ENCODE measurements around the gene BABAM2. TPM values are rescaled to one million over a fixed set of nuclear protein-coding genes. Genes with fewer than 3 reads are reported as not detected.

Gene BABAM2
- total RNA-seq, 3 donors from 2014 or later (not counting 1 experiment from before 2014, with no cell fraction given) = 54.6 to 66.1 (median 59.5) TPM

DNA sequence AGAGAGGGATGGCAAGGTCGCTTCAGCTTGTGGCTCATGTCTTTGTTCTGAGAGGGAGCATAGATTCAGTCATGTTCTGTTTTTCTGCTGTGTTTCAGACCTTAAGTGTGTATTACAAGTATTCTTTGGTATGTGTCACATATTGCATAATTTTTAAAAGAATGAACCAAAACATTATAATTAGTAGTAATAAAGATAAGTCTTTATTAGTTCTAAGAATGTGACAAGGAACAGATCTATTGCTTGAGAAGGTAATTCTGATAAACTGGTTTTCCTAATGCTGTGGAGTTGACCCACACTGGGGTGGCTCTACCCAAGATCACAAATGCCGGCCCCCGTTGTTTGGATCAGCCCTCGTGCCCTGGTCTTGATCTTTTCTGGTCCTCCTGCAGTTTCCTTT, 377.9 kb downstream of the BABAM2 start:
- Histone ChIP-seq H3K36me3 (ENCODE audit: control insufficient read depth, insufficient read depth, low read length) (no peaks in the 10 kb centered on the region), H3K4me1 (ENCODE audit: control insufficient read depth, insufficient read depth, low read length) (peaks cover 22% of the 10 kb centered on the region), H3K27ac (ENCODE audit: low read length) (no peak overlapping the region), H3K27me3 (ENCODE audit: control insufficient read depth, insufficient read depth, low read length) (no peaks in the 10 kb centered on the region), H3K4me3 (ENCODE audit: low read length) (no peak overlapping the region), H3K9me3 (ENCODE audit: control insufficient read depth, insufficient read depth, low read length) (no peaks in the 10 kb centered on the region)
- DNase-seq = no peak
- H3K4me1 Mint-ChIP-seq = peaks cover 46 to 54% of the 10 kb centered on the region in 2 donors
- no peak overlapping the region for H3K4me3 Mint-ChIP-seq
- 97% methylated on average over 4 of the region's 4 CpGs for WGBS (ENCODE audit: insufficient coverage)
- ATAC-seq = no peak
- no peak overlapping the region for H3K27ac Mint-ChIP-seq
- H3K27me3 Mint-ChIP-seq (ENCODE audit: low read depth in 2 of 2) = no peaks in the 10 kb centered on the region
- H3K36me3 Mint-ChIP-seq = no peaks in the 10 kb centered on the region
- TF ChIP-seq CTCF (IDR thresholded peaks at IDR 0.05) = no peak
- intact Hi-C loops (cut with micrococcal nuclease) = no loop called here
- no peaks in the 10 kb centered on the region for H3K9me3 Mint-ChIP-seq

DNA sequence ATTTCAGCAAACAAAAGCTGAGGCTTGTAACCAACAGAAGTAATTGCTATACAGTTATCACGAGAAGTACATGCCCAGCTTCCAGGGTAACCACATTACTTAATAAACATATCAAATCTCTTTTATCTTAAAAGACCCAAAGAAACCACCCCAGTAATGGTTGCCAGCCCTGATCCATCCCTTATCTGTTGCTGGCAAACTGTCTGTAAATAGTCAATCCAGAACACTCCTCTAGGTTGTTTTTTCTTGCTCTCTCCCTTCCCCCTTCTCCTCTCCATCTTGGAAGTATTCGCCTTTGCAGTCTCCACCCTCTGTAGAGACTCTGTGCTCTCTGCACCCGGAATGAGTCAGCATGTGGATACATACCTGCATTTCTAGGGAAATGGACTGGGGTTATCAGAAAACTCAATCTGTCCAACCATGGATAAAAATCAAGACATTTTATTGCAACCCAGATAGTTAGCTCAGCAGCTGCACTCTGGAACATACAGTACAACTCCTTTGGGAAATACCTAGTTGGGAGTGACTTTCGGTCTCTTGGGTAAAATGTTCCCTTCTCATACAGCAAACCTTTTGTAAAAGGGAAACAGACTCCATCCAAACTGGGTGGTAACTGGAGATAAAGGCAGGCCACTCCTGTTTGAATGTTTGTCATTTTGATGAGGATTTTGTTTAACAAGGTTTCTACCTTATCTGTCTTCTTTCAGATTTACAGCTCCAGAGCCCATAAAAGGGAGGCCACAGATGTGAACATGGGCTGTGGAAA, 378.7 kb downstream of the BABAM2 start:
- 90% methylated on average over 3 of the region's 4 CpGs for WGBS (ENCODE audit: insufficient coverage)

GRCh38 chr2:28270456-28271152, 380.1 kb downstream of the BABAM2 start:
- ATAC-seq (no peak), DNase-seq (no peak)
- WGBS (ENCODE audit: insufficient coverage) = 96% methylated on average over 6 of the region's 6 CpGs
- no peaks in the 10 kb centered on the region for H3K9me3 Mint-ChIP-seq
- H3K27ac Mint-ChIP-seq = peak overlapping the region in 1 of 2 donors; percentile 47
- H3K36me3 Mint-ChIP-seq = no peaks in the 10 kb centered on the region
- peaks cover 37% of the 10 kb centered on the region for H3K4me1 ChIP-seq (ENCODE audit: control insufficient read depth, insufficient read depth, low read length)
- no peak overlapping the region for H3K4me3 Mint-ChIP-seq
- no peak for TF ChIP-seq CTCF (IDR thresholded peaks at IDR 0.05)
- intact Hi-C loops (cut with micrococcal nuclease) = loop anchor here (5.0 to 10.0 kb wide), 2 partner anchors 87 to 184 kb away; no protein-coding TSS in a partner anchor
- peaks cover 55 to 61% of the 10 kb centered on the region in 2 donors for H3K4me1 Mint-ChIP-seq
- H3K27me3 Mint-ChIP-seq (ENCODE audit: low read depth in 2 of 2) = no peaks in the 10 kb centered on the region
- H3K27me3 ChIP-seq (ENCODE audit: control insufficient read depth, insufficient read depth, low read length) = no peaks in the 10 kb centered on the region
- no peak overlapping the region for H3K27ac ChIP-seq (ENCODE audit: low read length)
- no peak overlapping the region for H3K4me3 ChIP-seq (ENCODE audit: low read length)
- H3K9me3 ChIP-seq (ENCODE audit: control insufficient read depth, insufficient read depth, low read length) = no peaks in the 10 kb centered on the region
- no peaks in the 10 kb centered on the region for H3K36me3 ChIP-seq (ENCODE audit: control insufficient read depth, insufficient read depth, low read length)

More for the DNA sequence above, 378.7 kb downstream of the BABAM2 start:
- no peaks in the 10 kb centered on the region for H3K27me3 ChIP-seq (ENCODE audit: control insufficient read depth, insufficient read depth, low read length)
- no peaks in the 10 kb centered on the region for H3K36me3 ChIP-seq (ENCODE audit: control insufficient read depth, insufficient read depth, low read length)
- intact Hi-C loops (cut with micrococcal nuclease) = no loop called here
- Mint-ChIP-seq H3K27me3 (ENCODE audit: low read depth in 2 of 2) (no peaks in the 10 kb centered on the region), H3K4me1 (peaks cover 53 to 59% of the 10 kb centered on the region in 2 donors), H3K27ac (no peak overlapping the region), H3K36me3 (no peaks in the 10 kb centered on the region), H3K9me3 (no peaks in the 10 kb centered on the region), H3K4me3 (no peak overlapping the region)
- no peaks in the 10 kb centered on the region for H3K9me3 ChIP-seq (ENCODE audit: control insufficient read depth, insufficient read depth, low read length)
- no peak overlapping the region for H3K27ac ChIP-seq (ENCODE audit: low read length)
- peaks cover 30% of the 10 kb centered on the region for H3K4me1 ChIP-seq (ENCODE audit: control insufficient read depth, insufficient read depth, low read length)
- H3K4me3 ChIP-seq (ENCODE audit: low read length) = no peak overlapping the region
- ATAC-seq = no peak
- DNase-seq = no peak
- TF ChIP-seq CTCF (IDR thresholded peaks at IDR 0.05) = no peak
